ENCODE measurements around the gene ARHGEF11. TPM values are rescaled to one million over a fixed set of nuclear protein-coding genes. Genes with fewer than 3 reads are reported as not detected.

The ARHGEF11 gene
- total RNA-seq, 1 experiment from 2014 or later, result 16.3 TPM

DNA sequence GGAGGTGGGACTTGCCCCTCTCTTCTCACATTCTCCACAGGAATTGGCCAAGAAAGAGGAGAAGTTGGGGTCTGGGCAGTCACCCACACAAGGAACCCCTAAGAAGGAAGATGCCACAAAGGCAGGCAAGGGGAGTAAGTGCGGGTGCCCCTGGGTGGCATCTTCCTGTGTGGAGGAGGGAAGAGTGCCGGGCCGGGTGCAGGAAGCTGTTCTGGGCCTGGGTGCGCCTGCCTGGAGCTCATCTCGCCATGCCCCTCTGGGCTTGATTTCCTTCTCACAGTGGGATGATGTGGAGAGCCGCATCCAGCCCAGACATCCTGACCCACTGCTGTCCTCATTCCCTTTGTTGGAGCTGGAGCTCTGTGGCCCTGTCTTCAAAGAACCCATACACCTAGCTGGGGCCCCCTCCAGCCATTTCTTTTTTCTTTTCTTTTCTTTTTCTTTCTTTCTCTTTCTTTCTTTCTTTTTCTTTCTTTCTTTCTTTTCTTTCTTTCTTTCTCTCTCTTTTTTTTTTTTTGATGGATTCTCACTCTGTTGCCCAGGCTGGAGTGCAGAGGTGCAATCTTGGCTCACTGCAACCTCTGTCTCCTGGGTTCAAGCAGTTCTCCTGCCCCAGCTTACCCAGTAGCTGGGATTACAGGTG lies 115.8 kb downstream of the ARHGEF11 start:
- no peak for DNase-seq (ENCODE audit: low read depth)

GRCh38 chr1:156928043-156928602 lies 117.4 kb downstream of the ARHGEF11 start:
- DNase-seq (ENCODE audit: low read depth), result no peak

DNA sequence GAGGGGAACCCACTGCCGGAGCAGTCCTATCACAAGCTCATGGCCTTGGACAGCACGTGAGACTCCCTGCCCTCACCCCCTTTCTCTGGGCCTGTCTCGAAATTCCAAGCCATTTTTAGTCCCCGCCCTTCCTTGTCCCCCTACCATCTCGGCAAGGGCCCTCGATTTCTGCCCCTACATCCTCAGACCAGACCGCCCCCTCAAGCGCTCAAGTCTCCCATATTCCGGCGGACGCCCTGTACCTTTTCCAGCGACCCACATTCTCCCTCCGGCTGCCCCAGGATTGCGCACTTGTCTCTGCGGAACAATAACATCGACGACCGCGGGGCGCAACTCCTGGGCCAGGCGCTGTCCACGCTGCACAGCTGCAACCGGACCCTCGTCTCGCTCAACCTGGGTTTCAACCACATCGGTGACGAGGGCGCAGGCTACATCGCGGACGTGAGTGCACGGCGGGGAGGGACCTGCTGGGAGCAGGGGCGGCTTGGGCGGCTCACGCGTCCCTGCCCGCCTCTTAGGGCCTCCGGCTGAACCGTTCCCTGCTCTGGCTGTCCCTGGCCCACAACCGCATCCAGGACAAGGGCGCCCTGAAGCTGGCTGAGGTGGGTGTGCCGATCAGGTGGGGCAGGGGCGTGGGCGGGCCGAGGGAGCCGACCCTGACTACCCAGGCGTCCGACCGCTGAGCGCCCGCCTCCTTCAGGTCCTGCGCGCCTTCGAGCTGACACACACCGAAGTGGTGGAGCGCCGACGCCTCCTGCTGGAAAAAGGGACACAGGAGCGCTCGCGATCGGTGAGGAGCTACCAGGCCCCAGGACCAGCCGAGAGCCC lies 118.1 kb downstream of the ARHGEF11 start:
- DNase-seq (ENCODE audit: low read depth), result peak; percentile 90

- peak; percentile 66 for DNase-seq (ENCODE audit: low read depth)
Measured at GRCh38 chr1:156926695-156927094, 118.8 kb downstream of the ARHGEF11 start.

DNA sequence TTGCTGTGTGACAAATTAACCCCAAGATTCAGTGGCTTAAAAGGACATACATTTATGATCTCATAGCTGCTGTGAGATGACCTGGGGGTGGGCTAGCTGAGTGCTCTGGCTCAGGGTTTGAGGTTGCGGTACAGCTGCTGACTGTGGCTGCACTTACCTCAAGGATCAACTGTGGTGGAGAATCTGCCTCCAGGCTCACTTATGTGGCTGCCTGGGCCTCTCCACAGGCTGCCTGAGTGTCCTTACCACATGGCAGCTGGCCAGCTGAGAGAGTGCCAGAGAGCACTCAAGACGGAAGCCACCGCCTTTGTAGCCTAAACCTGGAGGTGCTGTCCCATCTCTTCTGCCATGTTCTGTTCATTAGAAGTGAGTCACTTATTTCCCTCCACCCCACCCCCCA lies 119.4 kb downstream of the ARHGEF11 start:
- peak; percentile 99 for DNase-seq (ENCODE audit: low read depth)

GRCh38 chr1:156925154-156926010 lies 120.2 kb downstream of the ARHGEF11 start:
- no peak for DNase-seq (ENCODE audit: low read depth)

DNA sequence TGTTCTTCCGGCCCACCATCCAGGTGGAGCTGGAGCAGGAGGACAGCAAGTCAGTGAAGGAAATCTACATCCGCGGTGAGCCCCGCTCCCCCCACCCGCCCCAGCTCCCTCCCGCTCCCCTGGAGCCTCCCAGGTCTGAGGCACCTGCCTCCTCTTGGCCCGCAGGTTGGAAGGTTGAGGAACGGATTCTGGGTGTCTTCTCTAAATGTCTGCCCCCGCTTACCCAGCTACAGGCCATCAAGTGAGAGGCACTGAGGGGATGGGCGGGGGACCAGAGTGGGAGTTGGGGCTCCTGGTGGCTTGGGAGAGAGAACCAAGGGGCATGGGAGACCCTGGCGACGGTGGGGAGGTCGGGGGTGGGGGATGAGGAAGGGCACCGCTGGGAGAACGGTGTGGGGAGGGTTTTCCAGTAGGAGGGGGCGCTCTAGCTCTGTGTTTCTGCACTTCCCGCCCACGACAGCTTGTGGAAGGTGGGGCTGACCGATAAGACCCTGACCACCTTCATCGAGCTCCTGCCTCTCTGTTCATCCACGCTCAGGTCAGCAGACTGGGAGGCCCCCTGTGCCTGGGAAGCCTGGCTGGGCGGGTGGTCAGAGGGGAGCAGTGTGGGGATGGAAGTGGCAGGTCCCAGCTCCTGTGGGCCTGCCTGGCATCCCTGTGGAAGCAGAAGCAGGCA lies 120.9 kb downstream of the ARHGEF11 start:
- DNase-seq (ENCODE audit: low read depth), result no peak

- no peak for DNase-seq (ENCODE audit: low read depth)
Measured at GRCh38 chr1:156923670-156924477, 121.7 kb downstream of the ARHGEF11 start.

DNA sequence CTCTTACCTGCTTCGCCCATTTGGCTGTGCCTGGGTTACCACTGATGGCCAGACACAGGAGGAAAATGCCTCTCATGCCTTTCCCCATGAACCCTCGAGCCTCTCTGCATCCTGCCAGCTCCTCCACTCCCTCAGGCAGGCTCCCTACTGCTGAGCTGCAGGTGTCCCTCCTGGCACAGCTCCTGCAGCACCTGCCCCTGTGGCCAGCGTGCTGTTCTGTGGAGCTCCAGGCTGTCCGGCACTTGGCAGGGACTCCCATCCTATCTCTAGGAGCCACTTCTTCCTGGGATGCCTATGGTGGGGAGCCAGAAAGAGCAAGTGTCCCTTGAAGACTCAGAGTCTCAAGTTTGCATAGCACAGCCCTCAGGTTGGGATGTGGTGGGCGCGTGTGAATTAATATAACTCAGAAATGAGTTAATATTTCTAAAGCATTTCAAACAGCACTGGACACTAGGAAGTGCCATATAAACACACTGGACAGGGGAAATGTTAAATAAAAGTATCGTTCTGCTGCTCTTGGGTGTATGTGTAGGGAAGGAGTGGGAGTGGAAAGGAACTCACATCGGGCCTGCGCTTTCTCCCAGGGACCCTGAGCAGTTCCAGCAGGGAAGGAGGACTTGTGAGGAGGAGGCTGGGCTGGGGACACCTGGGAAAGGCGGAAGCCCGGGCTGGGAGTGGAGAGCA lies 122.4 kb downstream of the ARHGEF11 start:
- DNase-seq (ENCODE audit: low read depth), result no peak

DNA sequence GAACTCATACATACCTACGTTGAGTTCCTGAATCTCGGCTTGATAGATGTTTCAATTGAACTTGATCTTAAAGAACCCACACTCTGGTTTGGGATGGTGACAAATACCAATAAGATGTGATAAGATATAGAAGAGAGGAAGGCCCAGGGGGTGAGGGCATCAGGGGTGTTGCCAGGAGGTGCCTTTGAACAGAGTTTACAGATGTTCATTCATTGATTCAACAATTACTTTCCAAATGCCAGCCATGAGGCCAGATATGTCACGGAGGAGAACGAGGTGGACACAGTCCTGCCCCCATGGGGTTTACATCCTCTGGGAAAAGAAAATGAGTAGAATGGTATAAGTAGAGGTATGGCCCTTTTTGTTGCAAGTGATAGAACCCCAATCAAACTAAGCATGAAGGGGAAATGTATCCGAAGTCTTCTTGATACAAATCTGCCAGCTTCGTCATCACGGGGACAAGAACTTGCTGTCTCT lies 124.5 kb downstream of the ARHGEF11 start:
- no peak for DNase-seq (ENCODE audit: low read depth)

DNA sequence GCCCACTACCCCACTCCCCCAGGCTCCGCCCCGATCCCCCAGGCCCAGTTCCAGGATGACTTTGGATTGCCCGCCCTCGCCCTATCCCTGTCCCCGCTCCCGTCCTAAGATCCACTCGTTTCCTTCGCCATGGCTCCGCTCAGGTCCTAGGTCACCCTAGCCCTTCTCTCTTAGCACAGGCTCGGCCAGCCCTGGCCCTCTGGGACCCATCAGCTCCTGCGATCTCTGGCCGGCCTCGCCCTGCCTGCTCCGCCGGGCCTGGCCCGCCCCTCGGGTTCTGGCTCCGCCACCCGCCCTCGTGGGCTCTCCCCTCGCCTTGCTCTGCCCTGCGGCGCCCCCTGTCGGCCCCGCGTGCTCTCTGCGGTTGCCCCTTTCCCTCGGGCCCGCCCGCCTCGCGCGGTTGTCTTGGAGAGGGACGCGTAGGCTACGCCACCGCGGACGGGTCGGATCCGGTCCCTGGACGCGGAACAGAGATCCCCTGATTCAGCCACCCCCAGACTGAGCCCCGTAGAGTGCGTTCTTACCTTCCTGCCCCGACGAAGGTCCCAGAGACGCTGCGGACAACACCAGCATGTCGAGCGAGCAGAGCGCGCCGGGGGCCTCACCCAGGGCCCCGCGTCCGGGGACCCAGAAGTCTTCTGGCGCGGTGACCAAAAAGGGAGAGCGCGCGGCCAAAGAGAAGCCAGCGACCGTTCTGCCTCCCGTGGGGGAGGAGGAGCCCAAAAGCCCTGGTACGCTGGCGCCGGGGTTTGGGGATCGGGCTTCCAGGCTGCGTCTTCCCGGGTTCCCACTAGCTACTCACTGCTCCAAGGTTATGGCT lies 125.1 kb downstream of the ARHGEF11 start, which contains the start of gene LRRC71:
LRRC71 (plus strand) TSS at position 400 of the 820 bp plus-strand sequence; CDS start at position 572, 172 bp downstream.
- peak; percentile 87 for DNase-seq (ENCODE audit: low read depth)

- peak; percentile 56 for DNase-seq (ENCODE audit: low read depth)
Measured at GRCh38 chr1:156914440-156914856, 131.1 kb downstream of the ARHGEF11 start.

- no peak for DNase-seq (ENCODE audit: low read depth)
Measured at GRCh38 chr1:156913809-156914387, 131.6 kb downstream of the ARHGEF11 start.

GRCh38 chr1:156912861-156913808 lies 132.4 kb downstream of the ARHGEF11 start:
- DNase-seq (ENCODE audit: low read depth), result no peak

- DNase-seq (ENCODE audit: low read depth), result no peak
Measured at GRCh38 chr1:156912310-156912709, 133.2 kb downstream of the ARHGEF11 start.

DNA sequence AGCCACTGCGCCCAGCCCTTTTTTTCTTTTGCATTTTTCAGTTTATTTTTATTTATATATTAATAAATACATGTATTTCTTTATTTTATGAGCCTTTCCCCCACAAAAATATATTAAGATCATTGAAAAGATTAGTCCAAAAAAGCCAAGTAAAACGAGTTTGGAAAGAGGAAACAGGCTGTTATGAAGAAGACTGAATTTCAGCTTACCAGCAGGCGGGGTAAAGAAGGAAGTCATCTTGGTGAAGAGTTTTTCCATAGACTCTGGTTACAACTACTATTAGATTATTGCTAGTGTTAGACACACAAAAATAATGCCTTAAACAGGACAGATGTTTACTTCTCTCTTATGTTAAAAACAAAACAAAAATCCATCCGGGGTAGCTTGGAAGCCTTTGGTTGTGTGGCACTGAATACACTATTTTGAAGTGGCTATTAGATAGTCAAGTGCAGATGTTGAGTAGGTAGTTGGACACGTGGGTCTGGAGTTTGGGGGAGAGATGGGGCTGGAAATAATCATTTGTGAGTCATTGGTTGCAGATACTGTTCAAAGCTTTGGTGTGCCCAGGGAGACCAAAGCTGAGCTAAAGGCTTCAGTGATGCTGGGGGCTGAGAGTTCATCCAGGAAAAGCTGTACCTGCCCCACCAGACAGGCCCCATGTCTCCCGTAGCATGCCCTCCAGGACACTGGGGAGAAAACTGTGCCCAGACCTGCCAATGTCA lies 133.8 kb downstream of the ARHGEF11 start:
- DNase-seq (ENCODE audit: low read depth), result no peak
